Mesendoderm (in vitro differentiated cells): ENCODE results near the gene B3GALNT2.

Experiments
- DNase-seq: peaks from one replicate; pipeline ENCODE4 v3.0.0; 2013
- H2AK5ac ChIP-seq: 2 replicates; pipeline ENCODE4 v1.6.1; 2013; ENCODE audit warnings: low read length, inconsistent platforms
- H2BK120ac ChIP-seq: 2 replicates; pipeline ENCODE4 v1.6.1; 2013; ENCODE audit warnings: low read depth, mild to moderate bottlenecking, low read length, moderate library complexity, mixed read lengths
- H2BK15ac ChIP-seq: replicated peaks from 2 replicates; pipeline ENCODE4 v1.6.1; 2013; ENCODE audit warnings: low read depth, mild to moderate bottlenecking, moderate library complexity
- H2BK5ac ChIP-seq: 2 replicates; pipeline ENCODE4 v1.6.1; 2013; ENCODE audit warnings: low read length, inconsistent platforms
- H3K18ac ChIP-seq: 2 replicates; pipeline ENCODE4 v1.6.1; 2013; ENCODE audit warnings: mild to moderate bottlenecking, low read length, mixed read lengths
- H3K23ac ChIP-seq: one replicate; pipeline ENCODE4 v1.6.1; 2013; ENCODE audit warnings: low read length
- H3K27ac ChIP-seq: 2 replicates; pipeline ENCODE4 v1.5.1; 2013; ENCODE audit warnings: low read depth, mild to moderate bottlenecking, inconsistent platforms, low read length, moderate library complexity
- H3K27me3 ChIP-seq: 2 replicates; pipeline ENCODE4 v1.6.1; 2013; ENCODE audit warnings: low read length, control low read depth, mild to moderate bottlenecking, inconsistent platforms; ENCODE audit not compliant: insufficient read depth, poor library complexity
- H3K36me3 ChIP-seq: 2 replicates; pipeline ENCODE4 v1.6.1; 2013; ENCODE audit warnings: low read length, inconsistent platforms; ENCODE audit not compliant: control insufficient read depth, insufficient read depth
- H3K4ac ChIP-seq: one replicate; pipeline ENCODE4 v1.6.1; 2013; ENCODE audit warnings: low read depth, mild to moderate bottlenecking, low read length, moderate library complexity
- H3K4me1 ChIP-seq: 2 replicates; pipeline ENCODE4 v1.6.1; 2013; ENCODE audit warnings: low read depth, low read length, inconsistent platforms; ENCODE audit not compliant: control insufficient read depth
- H3K4me2 ChIP-seq: 2 replicates; pipeline ENCODE4 v1.6.1; 2013; ENCODE audit warnings: low read length
- H3K4me3 ChIP-seq: 2 replicates; pipeline ENCODE4 v1.5.1; 2013; ENCODE audit warnings: mild to moderate bottlenecking, low read length
- H3K56ac ChIP-seq: one replicate; pipeline ENCODE4 v1.6.1; 2013; ENCODE audit warnings: low read length
- H3K79me1 ChIP-seq: 2 replicates; pipeline ENCODE4 v1.6.1; 2013; ENCODE audit warnings: low read length, inconsistent platforms
- H3K79me2 ChIP-seq: 2 replicates; pipeline ENCODE4 v1.6.1; 2013; ENCODE audit warnings: mild to moderate bottlenecking, low read length; ENCODE audit not compliant: control insufficient read depth, insufficient read depth
- H3K9ac ChIP-seq: 2 replicates; pipeline ENCODE4 v1.6.1; 2013; ENCODE audit warnings: low read length, inconsistent platforms
- H4K5ac ChIP-seq: one replicate; pipeline ENCODE4 v1.6.1; 2013; ENCODE audit warnings: low read length
- H4K8ac ChIP-seq: one replicate; pipeline ENCODE4 v1.6.1; 2013; ENCODE audit warnings: low read depth, mild to moderate bottlenecking, control low read depth, low read length, moderate library complexity
- WGBS: extraction: QIAGEN DNeasy Blood & Tissue Kit; methylation state at CpG from one replicate; pipeline ENCODE4 v1.1.7; 2013; ENCODE audit warnings: low lambda C conversion rate, missing lambda C conversion rate; ENCODE audit not compliant: insufficient coverage; ENCODE audit errors: extremely low coverage; 5-methylcytosine and 5-hydroxymethylcytosine counted together

B3GALNT2 gene

DNA sequence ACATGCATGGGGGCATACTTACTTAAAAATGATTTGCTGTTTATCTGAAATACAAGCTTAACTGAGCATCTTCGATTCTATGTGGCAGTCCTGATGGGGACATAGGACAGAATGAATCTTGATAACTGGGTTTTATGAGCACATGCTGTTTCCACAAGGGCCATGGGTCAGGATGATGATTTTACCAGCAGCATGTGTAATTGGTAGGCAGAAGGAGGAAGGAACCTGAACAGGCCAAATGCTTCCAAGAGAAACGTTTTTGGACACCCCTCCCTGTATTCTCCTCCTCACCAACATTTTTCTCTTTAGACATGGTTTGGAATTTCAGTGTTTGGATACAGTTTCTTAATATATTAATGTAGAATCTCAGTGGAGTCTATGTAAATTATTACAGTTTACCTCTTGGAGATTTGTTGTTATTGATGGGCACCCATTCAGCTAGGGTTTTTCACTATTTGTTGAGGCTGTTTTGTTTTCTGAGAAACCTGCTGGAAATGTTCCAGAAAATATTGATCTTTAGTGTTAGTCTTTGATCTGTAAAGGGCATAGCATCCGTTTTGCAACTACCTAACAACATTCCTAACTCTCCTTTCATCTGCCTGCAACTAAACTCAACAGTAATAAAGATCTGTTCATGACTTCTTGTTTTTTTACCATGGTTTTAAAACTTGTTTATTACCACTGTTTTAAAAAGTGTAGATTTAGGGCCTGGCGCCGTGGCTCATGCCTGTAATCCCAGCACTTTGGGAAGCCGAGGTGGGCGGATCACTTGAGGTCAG lies 95.0 kb downstream of the B3GALNT2 start:
- no peak overlapping the region for H2BK120ac ChIP-seq
- H3K18ac ChIP-seq, result no peak overlapping the region
- H3K4me1 ChIP-seq, result no peaks in the 10 kb centered on the region
- no peak overlapping the region for H3K4me3 ChIP-seq
- WGBS, result no CpG with 5 or more reads among the region's 7 CpGs
- no peak overlapping the region for H3K4ac ChIP-seq
- H3K79me2 ChIP-seq, result no peaks in the 10 kb centered on the region
- no peak overlapping the region for H2BK5ac ChIP-seq
- no peak overlapping the region for H4K5ac ChIP-seq
- H3K79me1 ChIP-seq, result no peaks in the 10 kb centered on the region
- no peak overlapping the region for H3K4me2 ChIP-seq
- H3K9ac ChIP-seq, result no peak overlapping the region
- H4K8ac ChIP-seq, result no peak overlapping the region
- no peak for DNase-seq
- no peak overlapping the region for H2BK15ac ChIP-seq
- H3K36me3 ChIP-seq, result no peaks in the 10 kb centered on the region
- no peaks in the 10 kb centered on the region for H3K27me3 ChIP-seq
- H3K27ac ChIP-seq, result no peak overlapping the region
- H2AK5ac ChIP-seq, result no peak overlapping the region
- no peak overlapping the region for H3K56ac ChIP-seq
- H3K23ac ChIP-seq, result no peak overlapping the region

DNA sequence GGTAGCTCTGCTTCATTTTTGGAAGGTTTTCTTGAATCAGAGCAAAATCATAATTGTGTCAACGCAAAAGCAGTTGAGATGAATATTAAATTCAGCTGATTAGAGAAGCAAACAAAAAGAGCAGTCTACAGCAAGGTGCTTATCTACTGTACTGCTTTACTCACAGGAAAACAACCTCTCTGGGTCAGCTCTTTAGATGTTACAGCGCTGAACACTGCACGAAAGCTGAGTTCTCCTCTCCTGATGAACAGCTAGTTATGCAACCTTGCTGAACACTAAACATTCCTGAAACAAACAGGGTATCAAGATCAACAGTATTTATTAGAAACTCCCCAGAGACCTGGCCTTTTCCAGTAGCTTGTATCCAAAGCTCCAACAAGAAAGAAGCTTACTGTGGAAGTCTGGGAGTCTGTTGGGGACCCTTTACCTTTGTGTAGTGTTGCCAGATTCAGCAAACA lies 95.7 kb downstream of the B3GALNT2 start:
- Histone ChIP-seq H2BK5ac (no peak overlapping the region), H3K9ac (no peak overlapping the region), H2AK5ac (no peak overlapping the region), H3K4ac (no peak overlapping the region), H4K8ac (no peak overlapping the region), H3K79me2 (no peaks in the 10 kb centered on the region), H3K18ac (no peak overlapping the region), H3K36me3 (no peaks in the 10 kb centered on the region), H3K4me1 (no peaks in the 10 kb centered on the region), H3K27me3 (no peaks in the 10 kb centered on the region), H3K56ac (no peak overlapping the region), H4K5ac (no peak overlapping the region), H3K27ac (no peak overlapping the region), H2BK120ac (no peak overlapping the region), H3K4me3 (no peak overlapping the region), H3K79me1 (peaks cover under 1% of the 10 kb centered on the region), H3K23ac (no peak overlapping the region), H3K4me2 (no peak overlapping the region), H2BK15ac (no peak overlapping the region)
- DNase-seq, result no peak
- WGBS, result no CpG with 5 or more reads among the region's 3 CpGs

DNA sequence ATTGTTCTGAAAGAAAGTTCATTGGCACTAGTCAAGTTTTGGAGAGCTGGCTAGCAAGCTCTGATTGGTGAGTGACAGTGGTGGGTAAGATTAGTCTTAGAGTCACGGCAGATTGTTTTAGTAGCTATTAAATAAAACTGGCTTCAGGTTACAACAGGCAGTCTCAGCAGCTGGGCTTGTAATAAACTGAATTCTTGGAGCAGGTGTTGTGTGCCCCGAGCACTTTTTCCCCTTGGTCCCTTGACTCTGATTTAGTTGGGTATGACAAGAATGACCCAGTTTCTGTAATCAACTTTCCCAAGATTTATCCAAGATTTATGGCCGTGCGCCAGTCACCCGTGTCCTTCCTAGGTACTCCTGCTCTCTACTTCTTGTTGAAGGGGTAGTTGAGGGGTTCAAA lies 96.8 kb downstream of the B3GALNT2 start:
- no peak overlapping the region for H3K27ac ChIP-seq
- H3K79me2 ChIP-seq, result no peaks in the 10 kb centered on the region
- H4K8ac ChIP-seq, result no peak overlapping the region
- no peak overlapping the region for H3K23ac ChIP-seq
- H3K56ac ChIP-seq, result no peak overlapping the region
- no peak overlapping the region for H3K4me2 ChIP-seq
- H3K79me1 ChIP-seq, result peaks cover 2% of the 10 kb centered on the region
- no peak overlapping the region for H4K5ac ChIP-seq
- no peaks in the 10 kb centered on the region for H3K36me3 ChIP-seq
- no peaks in the 10 kb centered on the region for H3K27me3 ChIP-seq
- no peak overlapping the region for H2AK5ac ChIP-seq
- no peak overlapping the region for H2BK15ac ChIP-seq
- no peak overlapping the region for H3K4me3 ChIP-seq
- WGBS, result no CpG with 5 or more reads among the region's 5 CpGs
- H3K4me1 ChIP-seq, result no peaks in the 10 kb centered on the region
- no peak for DNase-seq
- H3K9ac ChIP-seq, result no peak overlapping the region
- no peak overlapping the region for H3K4ac ChIP-seq
- H2BK5ac ChIP-seq, result no peak overlapping the region
- H3K18ac ChIP-seq, result no peak overlapping the region
- H2BK120ac ChIP-seq, result no peak overlapping the region

DNA sequence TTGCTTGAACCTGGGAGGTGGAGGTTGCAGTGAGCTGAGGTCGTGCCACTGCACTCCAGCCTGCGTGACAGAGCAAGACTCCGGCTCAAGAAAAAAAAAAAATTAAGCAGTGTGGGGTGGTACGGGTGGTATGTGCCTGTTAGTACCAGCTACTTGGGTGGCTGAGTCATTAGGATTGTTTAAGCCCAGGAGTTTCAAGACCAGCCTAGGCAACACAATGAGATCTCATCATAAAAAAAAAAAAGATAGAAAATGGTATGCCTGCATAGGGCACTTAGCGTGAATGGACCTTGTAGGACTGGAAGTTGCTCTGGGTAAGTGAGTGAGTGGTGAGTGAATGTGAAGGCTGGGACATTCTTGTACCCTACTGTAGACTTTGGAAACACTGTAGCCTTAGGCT lies 100.1 kb downstream of the B3GALNT2 start:
- no peaks in the 10 kb centered on the region for H3K27me3 ChIP-seq
- no peak overlapping the region for H3K4me3 ChIP-seq
- no CpG with 5 or more reads among the region's 5 CpGs for WGBS
- H2AK5ac ChIP-seq, result no peak overlapping the region
- H3K4me2 ChIP-seq, result no peak overlapping the region
- no peak overlapping the region for H4K5ac ChIP-seq
- H3K56ac ChIP-seq, result no peak overlapping the region
- no peak overlapping the region for H2BK15ac ChIP-seq
- no peak for DNase-seq
- H3K79me1 ChIP-seq, result peaks cover 5% of the 10 kb centered on the region
- no peak overlapping the region for H2BK120ac ChIP-seq
- H4K8ac ChIP-seq, result no peak overlapping the region
- peaks cover 2% of the 10 kb centered on the region for H3K79me2 ChIP-seq
- H2BK5ac ChIP-seq, result no peak overlapping the region
- no peak overlapping the region for H3K27ac ChIP-seq
- H3K23ac ChIP-seq, result no peak overlapping the region
- H3K9ac ChIP-seq, result no peak overlapping the region
- no peaks in the 10 kb centered on the region for H3K4me1 ChIP-seq
- no peak overlapping the region for H3K18ac ChIP-seq
- no peaks in the 10 kb centered on the region for H3K36me3 ChIP-seq
- H3K4ac ChIP-seq, result no peak overlapping the region

DNA sequence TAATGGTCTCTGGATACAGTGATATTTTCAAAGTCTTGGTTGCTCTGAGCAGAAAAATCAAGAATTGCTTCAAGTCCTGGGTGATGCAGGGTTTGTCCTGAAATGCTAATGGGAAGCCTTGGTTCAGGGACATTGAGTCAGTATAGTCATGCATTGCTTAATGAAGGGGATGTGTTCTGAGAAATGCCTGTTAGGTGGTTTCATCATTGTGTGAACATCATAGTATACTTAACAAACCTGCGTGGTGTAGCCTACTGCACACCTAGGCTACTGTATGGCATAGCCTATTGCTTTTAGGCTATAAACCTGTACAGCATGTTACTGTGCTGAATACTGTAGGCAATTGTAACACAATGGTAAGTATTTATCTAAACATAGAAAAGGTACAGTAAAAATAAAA lies 100.7 kb downstream of the B3GALNT2 start:
- Histone ChIP-seq H4K8ac (no peak overlapping the region), H2AK5ac (no peak overlapping the region)

More for the DNA sequence above, 100.7 kb downstream of the B3GALNT2 start:
- Histone ChIP-seq H3K4me1 (no peaks in the 10 kb centered on the region), H3K9ac (no peak overlapping the region), H2BK5ac (no peak overlapping the region), H4K5ac (no peak overlapping the region), H3K4me3 (no peak overlapping the region), H3K27me3 (no peaks in the 10 kb centered on the region), H3K27ac (no peak overlapping the region), H3K79me1 (peaks cover 5% of the 10 kb centered on the region), H2BK15ac (no peak overlapping the region), H3K23ac (no peak overlapping the region), H3K36me3 (no peaks in the 10 kb centered on the region), H3K56ac (no peak overlapping the region), H3K4me2 (no peak overlapping the region), H3K18ac (no peak overlapping the region), H3K4ac (no peak overlapping the region), H3K79me2 (peaks cover 2% of the 10 kb centered on the region), H2BK120ac (no peak overlapping the region)
- no CpG with 5 or more reads among the region's 1 CpG for WGBS
- DNase-seq, result no peak
